Kidney (tissue), 14 donors: ENCODE measurements around the gene FMNL3. TPM values are rescaled to one million over a fixed set of nuclear protein-coding genes. Genes with fewer than 3 reads are reported as not detected.

Experiments used
- DNase-seq, 5 donors: peaks; one replicate each; pipeline ENCODE4 v3.0.0-alpha.2; 2013 to 2020
- FAIRE-seq: peaks from 2 replicates; lab custom pipeline; 2012; peaks lifted over from hg19 to GRCh38; lab: Jason Lieb, UNC
- H3K27ac ChIP-seq, 2 donors: one replicate each; pipeline ENCODE4 v1.7.0; 2013; ENCODE audit warnings: low read depth in 2 of 2, low read length in 2 of 2, inconsistent platforms in 1 of 2
- H3K27me3 ChIP-seq: one replicate; pipeline ENCODE4 v1.7.1; 2013; ENCODE audit warnings: low read length, inconsistent platforms; ENCODE audit not compliant: control insufficient read depth, insufficient read depth
- H3K36me3 ChIP-seq, 3 donors: one replicate each; pipeline versions ENCODE4 v1.7.0 to v1.7.1; 2013; ENCODE audit warnings: low read length in 3 of 3, control low read depth in 1 of 3, inconsistent platforms in 1 of 3; ENCODE audit not compliant: insufficient read depth in 3 of 3, control insufficient read depth in 2 of 3
- H3K4me1 ChIP-seq, 3 donors: one replicate each; pipeline versions ENCODE4 v1.7.0 to v1.7.1; 2013; ENCODE audit warnings: low read length in 3 of 3, inconsistent platforms in 1 of 3, low read depth in 1 of 3; ENCODE audit not compliant: control insufficient read depth in 2 of 3, insufficient read depth in 2 of 3
- H3K4me3 ChIP-seq, 3 donors: one replicate each; pipeline versions ENCODE4 v1.7.0 to v1.8.1; 2013; ENCODE audit warnings: low read length in 3 of 3, control low read depth in 1 of 3, inconsistent platforms in 1 of 3
- H3K9ac ChIP-seq, 3 donors: one replicate each; pipeline versions ENCODE4 v1.7.0 to v1.7.1; 2013; ENCODE audit warnings: low read length in 3 of 3, control low read depth in 1 of 3, inconsistent platforms in 1 of 3
- H3K9me3 ChIP-seq, 3 donors: one replicate each; pipeline versions ENCODE4 v1.7.0 to v1.7.1; 2013; ENCODE audit warnings: low read length in 3 of 3, control low read depth in 1 of 3, inconsistent platforms in 1 of 3; ENCODE audit not compliant: control insufficient read depth in 2 of 3, insufficient read depth in 1 of 3
- CTCF ChIP-seq: IDR thresholded peaks from 3 replicates; pipeline ENCODE4 v1.5.1; 2012; ENCODE audit warnings: mild to moderate bottlenecking, moderate library complexity, borderline replicate concordance; ENCODE audit not compliant: insufficient read depth; ENCODE audit errors: extremely low read depth
- intact Hi-C: fragments of 100-400 bp; cut with DNase I; formaldehyde crosslinking; loops from one replicate; pipeline ENCODE4 v1.11.1; 2022
- polyA plus RNA-seq: library from polyadenylated mRNA; stranded (reverse); fragments of 350-450 nt; fragmentation: Illumina TruSeq; extraction: RNeasy Lipid Tissue Mini Kit (QIAGEN cat#74804); gene quantifications from one replicate; pipeline ENCODE4 v1.2.3, GENCODE V29; 2014; ENCODE audit warnings: low read depth, low replicate concordance; ENCODE audit not compliant: insufficient read depth
- total RNA-seq: library from RNA; stranded (reverse); fragmentation: NEBNext Ultra II Directional; extraction: Animal tissue kit (Norgen Biotek cat#: 25700); gene quantifications from one replicate; pipeline ENCODE4 v1.2.1, GENCODE V29; 2021
- donor health status: control.
- donor health status: control.
- donor health status: control.
- donor health status: control.
- donor health status: control.
- donor health status: DM: yes; HTN: yes; CAD: no.
- donor health status: Normal renal cell carcinoma (clear cell type).

The FMNL3 gene
- total and polyA plus RNA-seq, 2 donors from 2014 or later: 6.3 to 25.6 TPM

- Histone ChIP-seq H3K27ac (no peak overlapping the region), H3K4me3 (no peak overlapping the region), H3K36me3 (peaks cover 2 to 14% (median 11%) of the 10 kb centered on the region in 3 donors), H3K9ac (no peak overlapping the region), H3K9me3 (no peaks in the 10 kb centered on the region), H3K4me1 (peaks cover 0 to 7% (median 5%) of the 10 kb centered on the region in 3 donors), H3K27me3 (no peaks in the 10 kb centered on the region)
- no peak for FAIRE-seq
- no peak for DNase-seq
- intact Hi-C loops: no loop called here
- TF ChIP-seq CTCF: no peak
Measured at GRCh38 chr12:49635036-49635435, 72.2 kb downstream of the FMNL3 start.

DNA sequence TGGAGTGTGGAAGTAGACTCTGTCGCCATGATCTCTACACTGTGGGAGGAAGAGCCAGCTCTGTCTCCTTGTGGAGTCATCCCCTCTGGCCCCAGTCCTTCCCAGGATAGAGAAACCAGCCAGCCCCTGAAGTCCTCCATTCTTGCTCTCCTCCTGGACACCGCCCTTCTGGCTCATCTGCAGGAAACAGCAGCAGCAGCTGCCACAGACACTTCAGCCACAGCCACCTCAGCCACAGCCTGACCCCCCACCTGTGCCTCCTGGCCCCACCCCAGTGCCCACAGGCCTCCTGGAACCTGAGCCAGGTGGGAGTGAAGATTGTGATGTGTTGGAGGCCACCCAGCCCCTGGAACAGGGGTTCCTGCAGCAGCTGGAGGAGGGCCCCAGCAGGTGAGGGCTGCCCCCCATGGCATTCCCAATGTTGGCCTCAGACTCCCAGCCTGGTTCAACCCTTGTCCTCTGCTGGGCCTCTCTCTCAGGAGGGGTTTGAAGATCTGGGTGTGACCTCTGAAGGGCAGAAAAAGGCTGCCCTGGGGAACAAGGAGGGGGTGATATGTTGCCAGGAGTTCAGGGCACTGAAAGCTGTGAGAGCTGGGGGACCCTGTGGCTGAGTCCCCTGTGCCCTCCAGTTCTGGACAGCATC, 73.4 kb downstream of the FMNL3 start:
- FAIRE-seq: no peak
- intact Hi-C loops: no loop called here
- TF ChIP-seq CTCF: no peak
- Histone ChIP-seq H3K4me3 (no peak overlapping the region), H3K9me3 (no peaks in the 10 kb centered on the region), H3K27ac (no peak overlapping the region), H3K27me3 (no peaks in the 10 kb centered on the region), H3K9ac (no peak overlapping the region), H3K4me1 (peaks cover 0 to 7% (median 5%) of the 10 kb centered on the region in 3 donors), H3K36me3 (peaks cover 2 to 14% (median 9%) of the 10 kb centered on the region in 3 donors)
- DNase-seq: no peak

DNA sequence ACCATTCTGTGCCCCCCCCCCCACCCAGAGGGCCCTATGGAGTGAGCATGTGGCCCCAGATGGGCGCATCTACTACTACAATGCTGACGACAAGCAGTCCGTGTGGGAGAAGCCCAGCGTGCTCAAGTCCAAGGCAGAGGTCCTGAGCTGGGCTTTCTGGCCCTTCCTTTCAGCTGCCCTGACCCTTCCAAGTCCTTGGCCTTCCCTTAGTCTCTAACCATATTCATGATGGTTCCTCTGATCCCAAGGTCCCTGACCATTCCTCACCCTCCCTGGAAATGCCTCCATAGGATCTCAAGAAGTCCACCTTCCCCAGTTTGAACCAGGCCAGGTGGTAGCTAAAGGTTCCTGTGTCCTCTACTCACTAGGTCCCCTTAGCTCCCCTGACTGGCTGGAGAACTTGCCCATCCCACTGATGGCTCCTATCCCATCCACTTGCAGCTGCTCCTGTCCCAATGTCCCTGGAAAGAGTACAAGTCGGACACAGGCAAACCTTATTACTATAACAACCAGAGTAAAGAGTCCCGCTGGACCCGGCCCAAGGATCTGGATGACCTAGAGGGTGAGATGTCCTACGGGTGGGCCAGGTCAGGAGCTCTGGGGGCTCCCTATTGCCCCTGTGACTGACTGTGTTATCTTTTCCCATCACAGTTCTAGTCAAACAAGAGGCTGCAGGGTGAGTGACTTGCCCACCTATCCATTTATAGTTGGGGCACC, 74.1 kb downstream of the FMNL3 start:
- Histone ChIP-seq H3K4me3 (no peak overlapping the region), H3K27ac (no peak overlapping the region), H3K9me3 (no peaks in the 10 kb centered on the region), H3K27me3 (no peaks in the 10 kb centered on the region), H3K36me3 (peaks cover 2 to 9% (median 7%) of the 10 kb centered on the region in 3 donors), H3K9ac (no peak overlapping the region), H3K4me1 (peaks cover 0 to 7% (median 5%) of the 10 kb centered on the region in 3 donors)
- no peak for TF ChIP-seq CTCF
- intact Hi-C loops: no loop called here
- FAIRE-seq: no peak
- no peak for DNase-seq
